ENCODE data around the gene KIAA0513.
"Not testable (repeated sequence)": the region's sequence is repeated elsewhere in the genome, so short reads cannot be mapped to it uniquely, and the experiment has no call there.

KIAA0513 gene

DNA sequence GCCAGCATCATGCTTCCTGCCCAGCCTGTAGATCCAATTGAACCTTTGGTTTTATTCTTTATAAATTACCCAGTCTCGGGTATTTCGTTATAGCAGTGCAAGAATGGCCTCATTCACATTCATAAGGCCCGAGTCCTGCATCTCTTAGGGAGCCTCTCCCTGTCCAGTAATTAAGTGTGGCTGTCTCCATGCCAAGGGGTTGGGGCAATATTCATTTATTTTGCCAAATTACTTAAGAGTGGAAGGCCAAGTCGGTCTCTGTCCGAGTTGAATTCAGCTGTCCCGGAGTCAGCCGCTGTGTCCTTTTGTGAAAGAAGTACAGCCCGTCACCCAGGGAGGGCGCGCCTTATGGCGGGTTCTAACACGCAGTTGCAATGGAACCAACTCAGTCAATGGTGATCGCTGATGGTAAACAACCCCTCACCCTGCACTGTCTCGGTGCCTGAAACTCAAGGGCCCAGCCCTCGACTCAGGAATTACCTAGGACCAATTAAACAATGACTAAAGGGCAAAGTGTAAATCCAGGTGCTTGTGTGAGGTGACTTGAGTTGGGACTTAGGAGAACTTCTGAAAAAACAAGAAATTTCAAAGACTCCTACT, 22.2 kb downstream of the KIAA0513 start:
- 94 to 97% methylated on average over 11 to 12 of the region's 15 CpGs for WGBS, 2 experiments (ENCODE audit: insufficient coverage in 2 of 2)
- Histone ChIP-seq H3K9me3 (ENCODE audit: control insufficient read depth, low read length) (no peaks in the 10 kb centered on the region), H3K4me1 (ENCODE audit: control insufficient read depth, insufficient read depth, low read length, poor library complexity, severe bottlenecking) (peaks cover 3% of the 10 kb centered on the region), H3K4me3 (ENCODE audit: extremely low read depth, insufficient read depth, low read length, poor library complexity, severe bottlenecking) (no peak overlapping the region), H3K27ac (ENCODE audit: low read depth, low read length, severe bottlenecking) (no peak overlapping the region), H3K36me3 (ENCODE audit: control insufficient read depth, insufficient read depth, low read length) (no peaks in the 10 kb centered on the region)

DNA sequence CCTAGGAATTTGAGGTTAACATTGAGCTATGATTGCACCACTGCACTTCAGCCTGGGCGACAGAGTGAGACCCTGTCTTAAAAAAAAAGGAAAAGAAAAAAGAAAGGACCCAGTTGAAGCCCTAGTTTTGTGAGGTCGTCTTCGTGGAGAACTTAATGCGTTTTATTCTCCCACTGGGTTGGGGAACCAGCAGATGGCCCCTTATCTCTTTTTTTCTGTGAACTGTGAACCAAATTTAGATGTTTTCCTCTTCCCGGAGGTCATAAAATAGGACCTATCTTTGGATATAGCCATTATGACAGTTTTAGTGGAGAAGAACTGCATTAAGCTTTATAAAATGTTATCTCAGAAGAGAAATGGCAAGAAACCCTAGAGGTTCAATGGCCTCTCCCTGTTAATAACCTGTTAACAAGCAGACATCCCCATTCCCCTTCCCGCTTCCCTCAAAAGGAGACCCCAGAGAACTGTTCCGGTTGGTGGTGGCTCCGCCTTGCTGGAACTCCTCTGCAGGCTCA, 23.5 kb downstream of the KIAA0513 start:
- WGBS, 2 experiments (ENCODE audit: insufficient coverage in 2 of 2) = 91 to 97% methylated on average over 5 to 7 of the region's 8 CpGs
- H3K36me3 ChIP-seq (ENCODE audit: control insufficient read depth, insufficient read depth, low read length) = no peaks in the 10 kb centered on the region
- peaks cover 13% of the 10 kb centered on the region for H3K4me1 ChIP-seq (ENCODE audit: control insufficient read depth, insufficient read depth, low read length, poor library complexity, severe bottlenecking)
- no peaks in the 10 kb centered on the region for H3K9me3 ChIP-seq (ENCODE audit: control insufficient read depth, low read length)
- no peak overlapping the region for H3K27ac ChIP-seq (ENCODE audit: low read depth, low read length, severe bottlenecking)
- H3K4me3 ChIP-seq (ENCODE audit: extremely low read depth, insufficient read depth, low read length, poor library complexity, severe bottlenecking) = no peak overlapping the region

DNA sequence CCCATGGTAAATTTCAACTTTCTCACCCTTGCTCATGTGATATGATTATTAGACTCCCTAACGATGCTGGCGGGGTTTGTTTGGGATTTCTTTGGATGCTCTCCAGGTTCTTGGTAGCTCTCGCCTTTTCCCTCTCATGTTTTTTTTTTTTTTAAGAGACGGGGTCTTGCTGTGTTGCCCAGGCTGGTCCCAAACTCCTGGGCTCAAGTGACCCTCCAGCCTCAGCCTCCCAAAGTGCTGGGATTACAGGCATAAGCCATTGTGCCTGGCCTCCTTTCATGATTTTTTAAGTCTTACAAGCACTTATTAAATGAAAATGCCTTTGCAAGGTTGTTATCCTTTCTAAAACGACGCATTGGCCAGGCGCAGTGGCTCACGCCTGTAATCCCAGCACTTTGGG, 24.1 kb downstream of the KIAA0513 start:
- H3K4me3 ChIP-seq (ENCODE audit: extremely low read depth, insufficient read depth, low read length, poor library complexity, severe bottlenecking) = no peak overlapping the region
- no peaks in the 10 kb centered on the region for H3K36me3 ChIP-seq (ENCODE audit: control insufficient read depth, insufficient read depth, low read length)
- H3K9me3 ChIP-seq (ENCODE audit: control insufficient read depth, low read length) = no peaks in the 10 kb centered on the region
- H3K4me1 ChIP-seq (ENCODE audit: control insufficient read depth, insufficient read depth, low read length, poor library complexity, severe bottlenecking) = peaks cover 17% of the 10 kb centered on the region
- no peak overlapping the region for H3K27ac ChIP-seq (ENCODE audit: low read depth, low read length, severe bottlenecking)
- WGBS, 2 experiments (ENCODE audit: insufficient coverage in 2 of 2) = 90 to 95% methylated on average over 6 to 8 of the region's 8 CpGs

DNA sequence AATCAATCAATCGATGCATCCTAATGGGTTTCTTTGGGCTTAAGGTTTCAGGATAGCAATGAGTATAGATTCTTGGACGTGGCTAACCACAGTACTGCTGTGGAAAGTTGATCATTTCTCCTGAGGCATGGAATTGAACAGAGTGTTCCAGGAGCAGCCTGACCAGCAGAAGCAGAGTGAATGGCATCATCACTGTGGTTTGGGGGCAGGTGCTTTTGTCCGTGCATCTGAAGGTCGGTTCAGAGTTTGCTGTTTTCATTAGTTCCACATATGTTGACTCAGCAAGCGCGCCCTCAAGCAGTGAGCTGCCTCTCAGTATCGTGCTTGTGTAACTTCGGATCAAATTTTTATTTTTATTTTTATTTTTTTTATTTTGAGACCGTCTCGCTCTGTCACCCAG, 24.9 kb downstream of the KIAA0513 start:
- peaks cover 17% of the 10 kb centered on the region for H3K4me1 ChIP-seq (ENCODE audit: control insufficient read depth, insufficient read depth, low read length, poor library complexity, severe bottlenecking)
- no peaks in the 10 kb centered on the region for H3K9me3 ChIP-seq (ENCODE audit: control insufficient read depth, low read length)
- 95 to 98% methylated on average over 5 of the region's 10 CpGs for WGBS, 2 experiments (ENCODE audit: insufficient coverage in 2 of 2)
- H3K4me3 ChIP-seq (ENCODE audit: extremely low read depth, insufficient read depth, low read length, poor library complexity, severe bottlenecking) = no peak overlapping the region
- H3K36me3 ChIP-seq (ENCODE audit: control insufficient read depth, insufficient read depth, low read length) = no peaks in the 10 kb centered on the region
- no peak overlapping the region for H3K27ac ChIP-seq (ENCODE audit: low read depth, low read length, severe bottlenecking)

DNA sequence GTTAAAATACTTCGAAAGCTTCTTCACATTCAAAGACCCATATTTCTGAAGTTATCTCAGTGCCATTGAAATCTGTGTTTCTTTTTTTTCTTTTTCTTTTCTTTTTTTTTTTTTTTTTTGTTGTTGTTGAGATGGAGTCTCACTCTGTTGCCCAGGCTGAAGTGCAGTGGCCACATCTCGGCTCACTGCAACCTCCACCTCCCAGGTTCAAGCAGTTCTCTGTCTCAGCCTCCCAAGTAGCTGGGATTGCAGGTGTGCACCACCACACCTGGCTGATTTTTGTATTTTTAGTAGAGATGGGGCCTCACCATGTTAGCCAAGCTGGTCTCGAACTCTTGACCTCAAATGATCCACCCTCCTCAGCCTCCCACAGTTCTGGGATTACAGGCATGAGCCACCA, 26.7 kb downstream of the KIAA0513 start:
- H3K9me3 ChIP-seq (ENCODE audit: control insufficient read depth, low read length); H3K4me3 ChIP-seq (ENCODE audit: extremely low read depth, insufficient read depth, low read length, poor library complexity, severe bottlenecking); H3K36me3 ChIP-seq (ENCODE audit: control insufficient read depth, insufficient read depth, low read length); H3K27ac ChIP-seq (ENCODE audit: low read depth, low read length, severe bottlenecking): not testable (repeated sequence)
- H3K4me1 ChIP-seq (ENCODE audit: control insufficient read depth, insufficient read depth, low read length, poor library complexity, severe bottlenecking) = peaks cover 17% of the 10 kb centered on the region
- WGBS, 2 experiments (ENCODE audit: insufficient coverage in 2 of 2) = 86% methylated on average over 1 of the region's 3 CpGs; no CpG with 5 or more reads in 1 of the 2 experiments

DNA sequence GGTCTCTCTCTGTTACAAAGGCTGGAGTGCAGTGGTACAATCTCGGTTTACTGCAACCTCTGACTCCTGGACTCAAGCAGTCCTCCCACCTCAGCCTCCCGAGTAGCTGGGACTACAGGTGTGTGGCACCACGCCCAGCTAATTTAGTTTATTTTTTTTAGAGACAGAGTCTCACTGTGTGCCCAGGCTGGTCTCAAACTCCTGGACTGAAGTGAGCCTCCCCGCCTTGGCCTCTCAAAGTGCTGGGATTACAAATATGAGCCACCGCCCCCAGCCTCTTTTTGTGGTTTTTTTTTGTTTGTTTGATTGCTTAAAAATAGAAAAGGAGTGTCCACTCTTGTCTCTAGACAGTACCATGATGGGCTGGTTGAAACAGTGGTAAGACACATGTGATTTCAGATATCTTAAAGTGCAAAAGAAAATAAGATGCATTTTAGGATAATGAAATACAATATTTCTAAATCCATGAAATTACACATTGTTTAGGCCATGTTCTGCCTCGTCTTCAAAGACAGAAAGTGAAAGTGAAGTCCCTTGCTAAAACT, 27.4 kb downstream of the KIAA0513 start:
- Histone ChIP-seq H3K36me3 (ENCODE audit: control insufficient read depth, insufficient read depth, low read length) (no peaks in the 10 kb centered on the region), H3K4me3 (ENCODE audit: extremely low read depth, insufficient read depth, low read length, poor library complexity, severe bottlenecking) (no peak overlapping the region), H3K9me3 (ENCODE audit: control insufficient read depth, low read length) (no peaks in the 10 kb centered on the region), H3K27ac (ENCODE audit: low read depth, low read length, severe bottlenecking) (peak overlapping the region; percentile 57), H3K4me1 (ENCODE audit: control insufficient read depth, insufficient read depth, low read length, poor library complexity, severe bottlenecking) (peaks cover 17% of the 10 kb centered on the region)
- 90 to 96% methylated on average over 5 to 6 of the region's 6 CpGs for WGBS, 2 experiments (ENCODE audit: insufficient coverage in 2 of 2)

DNA sequence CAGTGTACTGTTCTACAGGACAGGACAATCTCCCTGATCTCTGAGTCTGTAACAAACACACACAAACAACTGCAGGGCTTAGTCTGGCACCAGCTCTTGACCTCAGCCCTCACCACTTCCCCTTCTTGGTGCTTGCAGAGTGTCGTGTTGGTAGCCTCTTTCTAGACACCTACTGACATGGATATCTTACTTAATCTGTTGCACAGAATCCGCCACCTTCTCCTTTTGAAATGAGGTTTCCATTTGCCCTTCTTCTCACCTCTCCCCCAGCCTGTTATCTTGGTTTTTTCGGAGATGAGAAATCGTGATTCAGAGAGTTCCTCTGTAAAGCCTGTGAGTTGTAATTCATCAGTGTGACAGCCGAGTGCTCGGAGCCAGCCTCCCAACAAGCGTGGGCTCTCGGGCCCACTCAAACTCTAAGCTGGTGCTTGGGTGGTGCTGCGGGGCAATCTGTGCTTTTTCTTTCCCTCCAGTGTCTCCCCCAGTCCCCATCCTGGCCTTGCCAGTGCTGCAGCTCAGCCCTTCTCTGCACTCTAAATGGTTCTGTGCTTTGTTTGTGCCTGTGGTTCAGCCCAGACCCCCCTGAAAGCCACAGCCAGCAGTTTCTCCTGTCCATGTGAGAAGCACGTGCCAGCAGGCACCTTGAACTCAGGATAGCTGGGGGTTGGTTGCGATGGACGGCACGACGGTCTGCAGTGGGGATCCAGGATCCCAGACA, 28.1 kb downstream of the KIAA0513 start:
- Histone ChIP-seq H3K4me1 (ENCODE audit: control insufficient read depth, insufficient read depth, low read length, poor library complexity, severe bottlenecking) (peaks cover 17% of the 10 kb centered on the region), H3K9me3 (ENCODE audit: control insufficient read depth, low read length) (no peaks in the 10 kb centered on the region), H3K4me3 (ENCODE audit: extremely low read depth, insufficient read depth, low read length, poor library complexity, severe bottlenecking) (no peak overlapping the region), H3K36me3 (ENCODE audit: control insufficient read depth, insufficient read depth, low read length) (no peaks in the 10 kb centered on the region), H3K27ac (ENCODE audit: low read depth, low read length, severe bottlenecking) (peak overlapping the region; percentile 57)
- 77 to 82% methylated on average over 8 to 13 of the region's 14 CpGs for WGBS, 2 experiments (ENCODE audit: insufficient coverage in 2 of 2)

DNA sequence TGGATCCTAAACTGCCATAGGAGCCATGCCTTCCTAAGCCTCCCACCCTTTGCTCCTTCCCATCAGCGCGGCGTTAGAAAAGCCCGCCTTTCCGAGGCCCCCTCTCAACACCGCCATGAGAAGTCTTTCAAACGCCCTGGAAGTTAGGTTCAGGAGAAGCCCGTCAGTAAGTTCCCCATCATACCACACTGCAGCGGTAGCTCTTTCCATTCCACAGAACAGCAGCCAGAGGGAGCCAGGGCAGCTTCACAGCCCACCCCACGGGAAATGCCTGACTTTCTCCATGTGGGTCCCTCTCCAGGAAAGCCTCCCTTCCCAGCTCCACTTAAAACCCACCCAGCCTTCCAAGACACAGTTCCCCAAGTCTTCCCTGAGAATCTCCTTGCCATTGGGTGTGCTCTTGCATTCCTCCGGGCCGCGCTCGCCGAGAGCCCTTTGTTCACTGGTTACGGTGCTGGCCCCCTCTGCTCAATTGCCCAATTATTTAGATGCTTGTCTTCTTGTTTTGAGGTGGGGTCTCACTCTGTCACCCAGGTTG, 28.7 kb downstream of the KIAA0513 start:
- peaks cover 15% of the 10 kb centered on the region for H3K4me1 ChIP-seq (ENCODE audit: control insufficient read depth, insufficient read depth, low read length, poor library complexity, severe bottlenecking)
- H3K27ac ChIP-seq (ENCODE audit: low read depth, low read length, severe bottlenecking) = no peak overlapping the region
- H3K9me3 ChIP-seq (ENCODE audit: control insufficient read depth, low read length) = no peaks in the 10 kb centered on the region
- H3K36me3 ChIP-seq (ENCODE audit: control insufficient read depth, insufficient read depth, low read length) = no peaks in the 10 kb centered on the region
- no peak overlapping the region for H3K4me3 ChIP-seq (ENCODE audit: extremely low read depth, insufficient read depth, low read length, poor library complexity, severe bottlenecking)
- 76 to 100% methylated on average over 5 to 14 of the region's 16 CpGs for WGBS, 2 experiments (ENCODE audit: insufficient coverage in 2 of 2)

DNA sequence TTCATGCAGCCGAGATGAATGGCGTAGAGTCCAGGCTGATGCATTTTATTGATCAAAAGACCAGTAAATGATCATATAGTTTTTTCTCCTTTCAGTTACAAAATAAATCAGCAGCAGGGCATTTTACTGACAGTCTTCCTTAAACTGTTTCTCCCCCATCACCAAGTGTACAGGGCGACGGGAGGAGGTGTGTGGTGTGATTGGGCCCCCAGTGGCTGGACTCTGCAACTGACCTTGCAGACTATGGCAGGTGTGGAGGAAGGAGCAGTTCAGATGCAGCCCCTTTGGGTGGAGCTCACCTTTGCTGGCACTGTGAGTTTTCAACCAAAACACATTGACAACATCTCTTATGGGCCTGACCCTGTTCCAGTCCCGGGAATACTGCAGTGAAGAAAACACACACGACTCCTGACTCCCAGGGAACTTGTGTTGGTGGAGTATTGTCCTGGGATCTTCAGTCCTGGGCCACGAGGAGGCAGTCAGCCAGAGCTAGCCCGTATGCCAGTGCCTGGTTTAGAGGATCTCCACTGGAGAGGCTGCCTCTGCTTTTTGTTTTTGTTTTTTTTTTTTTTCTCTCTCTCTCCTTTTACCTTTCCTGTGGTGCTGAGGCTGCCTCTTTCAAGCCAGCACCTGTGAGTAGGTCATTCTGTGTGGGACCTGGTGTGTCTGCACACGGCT, 29.8 kb downstream of the KIAA0513 start:
- no peak overlapping the region for H3K27ac ChIP-seq (ENCODE audit: low read depth, low read length, severe bottlenecking)
- 92 to 100% methylated on average over 3 to 4 of the region's 9 CpGs for WGBS, 2 experiments (ENCODE audit: insufficient coverage in 2 of 2)
- H3K4me3 ChIP-seq (ENCODE audit: extremely low read depth, insufficient read depth, low read length, poor library complexity, severe bottlenecking) = no peak overlapping the region
- H3K36me3 ChIP-seq (ENCODE audit: control insufficient read depth, insufficient read depth, low read length) = no peaks in the 10 kb centered on the region
- H3K9me3 ChIP-seq (ENCODE audit: control insufficient read depth, low read length) = no peaks in the 10 kb centered on the region
- H3K4me1 ChIP-seq (ENCODE audit: control insufficient read depth, insufficient read depth, low read length, poor library complexity, severe bottlenecking) = peaks cover 14% of the 10 kb centered on the region

DNA sequence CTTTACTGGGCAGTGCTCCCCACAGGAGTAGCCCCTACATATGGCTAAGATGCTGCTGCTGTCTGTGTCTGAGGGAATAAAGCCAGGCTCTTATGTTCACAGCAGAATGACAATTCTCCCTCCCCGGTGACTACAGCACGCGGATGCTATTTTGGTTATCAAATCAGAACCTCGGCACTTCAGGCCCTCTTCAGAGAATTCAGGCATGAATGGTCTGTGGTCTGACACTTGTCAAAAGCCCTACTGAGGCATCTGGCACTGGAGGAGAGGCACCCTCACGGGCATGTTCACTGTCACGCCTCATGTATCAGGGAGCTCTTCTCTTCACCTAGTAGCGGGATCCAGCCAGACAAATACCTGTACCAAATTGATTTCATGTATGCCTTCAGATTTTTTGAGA, 30.4 kb downstream of the KIAA0513 start:
- no peak overlapping the region for H3K27ac ChIP-seq (ENCODE audit: low read depth, low read length, severe bottlenecking)

More for the DNA sequence above, 30.4 kb downstream of the KIAA0513 start:
- H3K36me3 ChIP-seq (ENCODE audit: control insufficient read depth, insufficient read depth, low read length) = no peaks in the 10 kb centered on the region
- H3K9me3 ChIP-seq (ENCODE audit: control insufficient read depth, low read length) = no peaks in the 10 kb centered on the region
- no peak overlapping the region for H3K4me3 ChIP-seq (ENCODE audit: extremely low read depth, insufficient read depth, low read length, poor library complexity, severe bottlenecking)
- peaks cover 14% of the 10 kb centered on the region for H3K4me1 ChIP-seq (ENCODE audit: control insufficient read depth, insufficient read depth, low read length, poor library complexity, severe bottlenecking)
- 93 to 100% methylated on average over 6 to 7 of the region's 7 CpGs for WGBS, 2 experiments (ENCODE audit: insufficient coverage in 2 of 2)

All from mesodermal cell (in vitro differentiated cells).